Heart left ventricle (tissue), 16 donors: ENCODE measurements around the gene LAMB2. TPM values are rescaled to one million over a fixed set of nuclear protein-coding genes. Genes with fewer than 3 reads are reported as not detected.

Experiments
- ATAC-seq, 4 donors: fragments of 200-7000 bp; cut with Tn5 transposase; one replicate each; pipeline ENCODE4 v1.9.1; 2020 to 2022; ENCODE audit warnings: moderate library complexity in 4 of 4, mild to moderate bottlenecking in 3 of 4, moderate number of reproducible peaks in 1 of 4
- DNase-seq, 5 donors: peaks; one replicate each; pipeline ENCODE4 v3.0.0-alpha.2; 2020
- H3K27ac ChIP-seq, 12 donors: fragments of 200-600 bp; sonication (generic) in 4 of 12; one replicate each; pipeline versions ENCODE4 v1.5.0 to v1.8.0; 2016 to 2022; ENCODE audit warnings: mild to moderate bottlenecking in 2 of 12
- H3K27me3 ChIP-seq, 9 donors: fragments of 200-600 bp; sonication (generic) in 2 of 9; one replicate each; pipeline versions ENCODE4 v1.5.1 to v1.8.0; 2016 to 2022; ENCODE audit warnings: mild to moderate bottlenecking in 3 of 9
- H3K36me3 ChIP-seq, 9 donors: fragments of 200-600 bp; sonication (generic) in 2 of 9; one replicate each; pipeline versions ENCODE4 v1.5.0 to v1.8.0; 2018 to 2022; ENCODE audit warnings: mild to moderate bottlenecking in 2 of 9
- H3K4me1 ChIP-seq, 12 donors: fragments of 200-600 bp; sonication (generic) in 4 of 12; one replicate each; pipeline versions ENCODE4 v1.5.0 to v1.8.0; 2016 to 2022; ENCODE audit warnings: mild to moderate bottlenecking in 3 of 12
- H3K4me3 ChIP-seq, 12 donors: fragments of 200-600 bp; sonication (generic) in 4 of 12; one replicate each; pipeline versions ENCODE4 v1.5.0 to v1.8.0; 2017 to 2022; ENCODE audit warnings: mild to moderate bottlenecking in 9 of 12, moderate library complexity in 4 of 12
- H3K9me3 ChIP-seq, 12 donors: fragments of 200-600 bp; sonication (generic) in 4 of 12; one replicate each; pipeline versions ENCODE4 v1.5.0 to v1.8.0; 2016 to 2022; ENCODE audit warnings: mild to moderate bottlenecking in 1 of 12
- CTCF ChIP-seq, 12 donors: fragments of 200-600 bp; sonication (generic) in 4 of 12; IDR thresholded peaks; one replicate each; pipeline versions ENCODE4 v1.5.0 to v1.8.0; 2018 to 2022; ENCODE audit warnings: antibody characterized with exemption in 12 of 12, mild to moderate bottlenecking in 5 of 12
- POLR2A ChIP-seq, 2 donors: fragments of 450-650 bp; IDR thresholded peaks; one replicate each; pipeline ENCODE4 v1.6.1; 2017; ENCODE audit warnings: antibody characterized with exemption in 2 of 2, mild to moderate bottlenecking in 2 of 2, moderate library complexity in 2 of 2
- WGBS, 4 donors: extraction: QIAGEN DNeasy Blood & Tissue Kit in 2 of 4; methylation state at CpG; one replicate each; pipeline versions ENCODE4 v1.1.5 to v1.1.7; 2013 to 2018; 5-methylcytosine and 5-hydroxymethylcytosine counted together
- intact Hi-C, 10 donors: fragments of 100-400 bp; cut with DNase I; formaldehyde crosslinking; loops; one replicate each; pipeline versions ENCODE4 v1.11.1 to v1.14.2; 2022
- polyA plus RNA-seq, 2 donors: library from polyadenylated mRNA; stranded (reverse); fragments of 200-250 nt; gene quantifications; one replicate each; pipeline ENCODE4 v1.2.3, GENCODE V29; 2013
- total RNA-seq, 9 donors: library from RNA; depleted of rRNA in 2 of 9; stranded (reverse); fragments of >200 nt in 2 of 9; fragmentation: NEBNext Ultra II Directional in 3 of 9; extraction: Animal tissue kit (Norgen Biotek cat#: 25700) in 3 of 9; gene quantifications; one replicate each; pipeline versions ENCODE4 v1.1.0 to v1.2.4, GENCODE V29; 2016 to 2023
- donor health status: ischemic (EF 13 %, LVEDD 7.1; RV severe dilation, severe dysfunction).
- donor health status: healthy with polysubstance abuse.
- donor health status: DM: no; HTN: yes; CAD: no.
- donor health status: DM: no; HTN: no; CAD: no.
- donor health status: ischemic (EF 25% LVEDD 6.9; RV normal size, moderate dysfunction).
- donor health status: ischemic (EF 25% LVEDD 5.7; RV mildly dilated, moderate dysfunction).
- donor health status: healthy.
- donor health status: DM: yes; HTN: yes; CAD: no.
- donor health status: ischemic (EF 35%, LVEDD 5.7; RV mildly dilated, moderate dysfunction).
- donor health status: nonischemic (EF 11% LVEDD 7.7; RV severe dilation, severe dysfunction).
- donor health status: DM: yes; HTN: yes; CAD: no.
- donor health status: PGD.
- donor health status: ischemic (EF 29% LVEDD 5.4; RV normal size, mild dysfunction).
- donor health status: nonischemic (EF 23%, LVEDD 6.1; RV moderate dilation, normal function).

The LAMB2 gene
- total and polyA plus RNA-seq, 11 donors = 290 to 1,265 (median 769) TPM

GRCh38 chr3:49158103-49158709 is 25.4 kb upstream of the LAMB2 start:
- DNase-seq = no peak
- no peak overlapping the region for H3K27ac ChIP-seq
- H3K27me3 ChIP-seq = no peaks in the 10 kb centered on the region
- peaks cover 0 to 20% (median 10%) of the 10 kb centered on the region in 9 donors for H3K36me3 ChIP-seq
- WGBS, 4 donors = 70 to 80% (median 77%) methylated on average over 4 to 5 of the region's 5 CpGs
- H3K4me3 ChIP-seq = no peak overlapping the region
- ATAC-seq = peak in 3 of 4 donors; percentile 38 to 49 (median 40)
- no peaks in the 10 kb centered on the region for H3K4me1 ChIP-seq
- H3K9me3 ChIP-seq = no peaks in the 10 kb centered on the region
- TF ChIP-seq CTCF (IDR thresholded peaks at IDR 0.05) = peak in 9 of 12 donors; percentile 19 to 49 (median 27)
- TF ChIP-seq POLR2A (IDR thresholded peaks at IDR 0.05) = no peak
- intact Hi-C loops = loop anchor here in 1 of 10 donors (10.0 kb wide), 1 partner anchor 297 kb away; no protein-coding TSS in a partner anchor

DNA sequence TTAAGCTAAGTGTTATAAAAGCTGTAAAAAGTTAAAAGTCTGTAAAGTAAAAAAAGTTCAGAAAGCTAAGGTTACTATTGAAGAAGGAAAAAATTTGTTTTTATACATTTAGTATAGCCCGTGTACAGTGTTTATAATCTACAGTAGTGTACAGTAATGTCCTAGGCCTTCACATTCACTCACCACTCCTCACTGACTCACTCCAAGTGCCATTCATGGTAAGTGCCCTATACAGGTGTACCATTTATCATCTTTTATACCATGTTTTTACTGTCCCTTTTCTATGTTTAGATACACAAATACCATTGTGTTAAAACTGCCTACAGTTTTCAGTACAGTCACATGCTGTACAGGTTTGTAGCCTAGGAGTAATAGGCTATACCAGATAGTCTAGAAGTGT is 24.4 kb upstream of the LAMB2 start:
- Histone ChIP-seq H3K9me3 (no peaks in the 10 kb centered on the region), H3K36me3 (peaks cover 0 to 12% (median 1%) of the 10 kb centered on the region in 9 donors), H3K27me3 (no peaks in the 10 kb centered on the region), H3K4me3 (no peak overlapping the region), H3K27ac (no peak overlapping the region), H3K4me1 (no peaks in the 10 kb centered on the region)
- intact Hi-C loops = loop anchor here in 1 of 10 donors (10.0 kb wide), 1 partner anchor 298 kb away; no protein-coding TSS in a partner anchor
- WGBS, 4 donors = 71 to 87% (median 79%) methylated on average over 1 of the region's 1 CpG
- TF ChIP-seq POLR2A (IDR thresholded peaks at IDR 0.05) (no peak), CTCF (IDR thresholded peaks at IDR 0.05) (no peak)
- DNase-seq = no peak
- ATAC-seq = no peak

DNA sequence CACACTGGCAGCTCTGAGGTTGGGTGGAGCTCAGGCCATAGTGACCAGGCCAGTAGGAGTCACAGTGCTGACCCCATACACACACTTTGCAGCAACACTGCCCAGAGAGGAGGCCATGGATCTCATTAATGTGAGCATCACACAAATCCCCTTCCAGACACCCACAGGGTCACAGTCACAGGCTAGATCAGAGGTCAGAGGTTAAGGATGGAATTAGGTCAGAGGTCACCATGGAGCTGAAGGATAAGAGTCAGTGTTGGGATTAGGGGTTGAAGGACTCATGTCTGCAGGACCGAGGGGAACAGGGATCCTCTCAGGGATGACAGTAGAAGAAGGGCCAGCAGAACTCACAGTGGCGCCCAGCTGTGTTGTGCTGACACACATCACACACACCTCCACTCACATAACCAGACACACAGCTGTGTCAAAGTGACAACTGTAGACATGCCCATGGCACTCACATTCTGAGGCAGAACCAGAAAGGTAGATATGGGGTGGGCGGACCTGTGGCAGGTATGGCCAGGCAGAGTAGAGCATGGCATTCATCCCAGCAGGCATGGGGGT is 20.6 kb upstream of the LAMB2 start:
- Histone ChIP-seq H3K4me3 (no peak overlapping the region), H3K36me3 (no peaks in the 10 kb centered on the region), H3K9me3 (no peaks in the 10 kb centered on the region), H3K27me3 (no peaks in the 10 kb centered on the region), H3K4me1 (no peaks in the 10 kb centered on the region), H3K27ac (no peak overlapping the region)
- intact Hi-C loops = loop anchor here in 1 of 10 donors (10.0 kb wide), 1 partner anchor 301 kb away; no protein-coding TSS in a partner anchor
- no peak for TF ChIP-seq POLR2A (IDR thresholded peaks at IDR 0.05)
- TF ChIP-seq CTCF (IDR thresholded peaks at IDR 0.05) = no peak
- DNase-seq (no peak), ATAC-seq (peak in 2 of 4 donors; percentile 8 to 29)
- 77 to 84% (median 80%) methylated on average over 3 of the region's 3 CpGs for WGBS, 4 donors

GRCh38 chr3:49151610-49152009 is 18.8 kb upstream of the LAMB2 start:
- H3K27ac ChIP-seq = no peak overlapping the region
- 94 to 96% (median 94%) methylated on average over 2 of the region's 2 CpGs for whole genome bisulfite sequencing, 4 donors
- no peaks in the 10 kb centered on the region for H3K27me3 ChIP-seq
- H3K9me3 ChIP-seq = no peaks in the 10 kb centered on the region
- TF ChIP-seq POLR2A (IDR thresholded peaks at IDR 0.05) (no peak), CTCF (IDR thresholded peaks at IDR 0.05) (no peak)
- H3K4me3 ChIP-seq = no peak overlapping the region
- H3K4me1 ChIP-seq = no peaks in the 10 kb centered on the region
- no peak for DNase-seq
- intact Hi-C loops = loop anchor here in 1 of 10 donors (10.0 kb wide), 1 partner anchor 303 kb away; no protein-coding TSS in a partner anchor
- no peak for ATAC-seq
- no peaks in the 10 kb centered on the region for H3K36me3 ChIP-seq
